Measurements from ENCODE around the gene SARDH. TPM values are rescaled to one million over a fixed set of nuclear protein-coding genes. Genes with fewer than 3 reads are reported as not detected.

The SARDH gene
- total RNA-seq, 1 donor from 2014 or later = 5.1 TPM

DNA sequence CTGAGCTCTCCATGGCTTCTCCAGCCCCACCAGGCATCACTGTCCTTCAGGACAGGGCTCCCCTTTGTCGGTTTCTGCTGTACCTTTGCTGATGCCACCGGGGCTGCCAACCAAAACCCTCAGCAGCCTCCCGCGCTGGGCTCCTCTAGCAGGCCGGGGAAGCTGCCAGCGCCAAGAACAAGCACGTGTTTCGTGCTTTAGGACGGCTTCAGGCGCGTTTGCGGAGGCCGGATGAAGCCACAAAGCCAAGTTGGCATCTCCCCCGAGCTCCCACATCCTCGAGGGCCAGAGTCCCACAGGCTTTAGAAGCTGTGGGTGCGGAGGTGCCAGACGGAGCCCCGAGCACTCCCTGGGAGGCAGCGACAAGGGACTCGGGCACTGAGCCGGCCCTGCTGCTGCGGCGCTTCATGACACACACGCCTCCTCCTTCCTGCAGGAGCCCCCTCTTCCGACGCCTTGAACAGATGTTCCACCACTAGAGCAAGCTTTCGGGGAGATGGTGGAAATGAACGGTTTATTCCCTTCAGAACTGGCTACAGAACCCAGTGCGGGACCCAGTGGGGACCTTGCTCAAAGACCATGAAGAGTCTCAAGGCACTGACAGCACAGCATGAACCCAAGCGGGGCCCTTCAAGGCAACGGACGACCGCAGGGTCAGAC is 36.7 kb downstream of the SARDH start:
- H3K36me3 Mint-ChIP-seq (ENCODE audit: insufficient read depth) = no peaks in the 10 kb centered on the region
- TF ChIP-seq, protein P1, sequence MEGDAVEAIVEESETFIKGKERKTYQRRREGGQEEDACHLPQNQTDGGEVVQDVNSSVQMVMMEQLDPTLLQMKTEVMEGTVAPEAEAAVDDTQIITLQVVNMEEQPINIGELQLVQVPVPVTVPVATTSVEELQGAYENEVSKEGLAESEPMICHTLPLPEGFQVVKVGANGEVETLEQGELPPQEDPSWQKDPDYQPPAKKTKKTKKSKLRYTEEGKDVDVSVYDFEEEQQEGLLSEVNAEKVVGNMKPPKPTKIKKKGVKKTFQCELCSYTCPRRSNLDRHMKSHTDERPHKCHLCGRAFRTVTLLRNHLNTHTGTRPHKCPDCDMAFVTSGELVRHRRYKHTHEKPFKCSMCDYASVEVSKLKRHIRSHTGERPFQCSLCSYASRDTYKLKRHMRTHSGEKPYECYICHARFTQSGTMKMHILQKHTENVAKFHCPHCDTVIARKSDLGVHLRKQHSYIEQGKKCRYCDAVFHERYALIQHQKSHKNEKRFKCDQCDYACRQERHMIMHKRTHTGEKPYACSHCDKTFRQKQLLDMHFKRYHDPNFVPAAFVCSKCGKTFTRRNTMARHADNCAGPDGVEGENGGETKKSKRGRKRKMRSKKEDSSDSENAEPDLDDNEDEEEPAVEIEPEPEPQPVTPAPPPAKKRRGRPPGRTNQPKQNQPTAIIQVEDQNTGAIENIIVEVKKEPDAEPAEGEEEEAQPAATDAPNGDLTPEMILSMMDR (IDR thresholded peaks at IDR 0.05; ENCODE audit: unreplicated experiment) = no peak
- no peak overlapping the region for H3K4me3 Mint-ChIP-seq (ENCODE audit: low read depth)
- no peak for DNase-seq (ENCODE audit: low spot score, unreplicated experiment)
- H3K27ac Mint-ChIP-seq = no peak overlapping the region
- no peaks in the 10 kb centered on the region for H3K4me1 Mint-ChIP-seq (ENCODE audit: low read depth)
- H3K9me3 Mint-ChIP-seq (ENCODE audit: low read depth) = no peaks in the 10 kb centered on the region
- H3K27me3 Mint-ChIP-seq = peaks cover 18% of the 10 kb centered on the region

- TF ChIP-seq, protein P1 (IDR thresholded peaks at IDR 0.05; ENCODE audit: unreplicated experiment) = no peak
- H3K27ac Mint-ChIP-seq = no peak overlapping the region
- no peaks in the 10 kb centered on the region for H3K36me3 Mint-ChIP-seq (ENCODE audit: insufficient read depth)
- H3K9me3 Mint-ChIP-seq (ENCODE audit: low read depth) = no peaks in the 10 kb centered on the region
- H3K4me3 Mint-ChIP-seq (ENCODE audit: low read depth) = no peak overlapping the region
- H3K27me3 Mint-ChIP-seq = peaks cover 14% of the 10 kb centered on the region
- H3K4me1 Mint-ChIP-seq (ENCODE audit: low read depth) = no peaks in the 10 kb centered on the region
- no peak for DNase-seq (ENCODE audit: low spot score, unreplicated experiment)
These were observed 37.3 kb downstream of the SARDH start for GRCh38 chr9:133700819-133701320.

- Mint-ChIP-seq H3K4me1 (ENCODE audit: low read depth) (no peaks in the 10 kb centered on the region), H3K9me3 (ENCODE audit: low read depth) (no peaks in the 10 kb centered on the region), H3K36me3 (ENCODE audit: insufficient read depth) (no peaks in the 10 kb centered on the region), H3K27me3 (peaks cover 13% of the 10 kb centered on the region), H3K27ac (no peak overlapping the region), H3K4me3 (ENCODE audit: low read depth) (no peak overlapping the region)
- no peak for DNase-seq (ENCODE audit: low spot score, unreplicated experiment)
- TF ChIP-seq, protein P1 (IDR thresholded peaks at IDR 0.05; ENCODE audit: unreplicated experiment) = no peak
These were observed 38.6 kb downstream of the SARDH start for GRCh38 chr9:133699546-133699945.

DNA sequence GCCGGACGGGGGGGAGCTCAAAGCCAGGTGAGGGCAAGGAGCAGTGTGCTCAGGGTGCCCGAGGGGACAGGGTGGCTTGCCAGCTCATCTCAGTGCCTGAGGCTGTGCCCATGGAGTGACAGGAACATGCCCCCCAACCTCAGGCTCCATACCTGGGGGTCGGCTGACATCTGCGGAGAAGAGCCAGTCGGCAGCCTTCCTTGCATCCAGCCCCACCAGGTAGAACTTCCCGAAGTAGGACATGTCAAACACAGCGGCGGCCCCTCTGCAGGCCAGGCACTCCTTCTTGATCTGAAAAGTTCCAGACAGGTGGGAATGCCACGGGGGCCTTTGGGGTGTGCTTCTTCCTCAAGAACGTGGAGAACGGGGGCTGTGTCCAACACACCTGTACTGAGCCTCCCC is 42.1 kb downstream of the SARDH start:
- no peaks in the 10 kb centered on the region for H3K36me3 Mint-ChIP-seq (ENCODE audit: insufficient read depth)
- H3K9me3 Mint-ChIP-seq (ENCODE audit: low read depth) = no peaks in the 10 kb centered on the region
- DNase-seq (ENCODE audit: low spot score, unreplicated experiment) = no peak
- H3K27me3 Mint-ChIP-seq = peaks cover 11% of the 10 kb centered on the region
- H3K4me3 Mint-ChIP-seq (ENCODE audit: low read depth) = no peak overlapping the region
- TF ChIP-seq, protein P1 (IDR thresholded peaks at IDR 0.05; ENCODE audit: unreplicated experiment) = no peak
- no peak overlapping the region for H3K27ac Mint-ChIP-seq
- H3K4me1 Mint-ChIP-seq (ENCODE audit: low read depth) = peaks cover 9% of the 10 kb centered on the region

DNA sequence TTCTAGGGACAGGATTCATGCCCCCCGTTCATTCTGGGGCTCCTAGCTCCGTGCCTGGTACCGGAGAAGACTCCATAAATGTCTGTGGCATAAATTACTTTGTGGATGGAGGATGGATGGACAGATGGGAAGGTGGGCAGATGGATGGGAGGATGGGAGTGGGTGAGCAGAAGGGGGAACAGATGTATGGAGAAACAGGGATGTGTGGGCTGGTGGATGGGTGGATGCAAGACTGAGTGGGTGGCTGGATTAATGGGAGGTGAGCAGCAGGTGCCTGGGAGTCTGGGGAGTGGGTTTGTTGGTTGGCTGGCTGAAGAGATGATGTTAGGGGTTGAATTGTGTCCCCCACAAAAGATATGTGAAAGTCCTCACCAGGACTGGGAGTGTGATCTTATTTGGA is 43.5 kb downstream of the SARDH start:
- H3K4me1 Mint-ChIP-seq (ENCODE audit: low read depth) = peaks cover 19% of the 10 kb centered on the region
- H3K36me3 Mint-ChIP-seq (ENCODE audit: insufficient read depth) = no peaks in the 10 kb centered on the region
- H3K27ac Mint-ChIP-seq = peak overlapping the region; percentile 1
- H3K4me3 Mint-ChIP-seq (ENCODE audit: low read depth) = no peak overlapping the region
- H3K27me3 Mint-ChIP-seq = peaks cover 7% of the 10 kb centered on the region
- no peaks in the 10 kb centered on the region for H3K9me3 Mint-ChIP-seq (ENCODE audit: low read depth)
- TF ChIP-seq, protein P1 (IDR thresholded peaks at IDR 0.05; ENCODE audit: unreplicated experiment) = no peak
- no peak for DNase-seq (ENCODE audit: low spot score, unreplicated experiment)
